OCI-LY7 (cell line): ENCODE measurements around the gene IRGQ. TPM values are rescaled to one million over a fixed set of nuclear protein-coding genes. Genes with fewer than 3 reads are reported as not detected.

Experiments used
- BruUV-seq: library from RNA; stranded (reverse); fragments of 400-500 nt; replicated peaks from 2 replicates; lab custom pipeline; 2021; lab: Mats Ljungman, UMichigan
- CTCF ChIA-PET: fragments of 300-600 bp; sonication (Branson Sonifier 250); formaldehyde crosslinking; loops from one replicate; lab custom pipeline; 2022; ENCODE audit warnings: antibody characterized with exemption; ENCODE audit not compliant: unreplicated experiment; lab: Charles Lee
- POLR2A ChIA-PET: fragments of 300-600 bp; sonication (Branson Sonifier 250); formaldehyde crosslinking; loops from one replicate; lab custom pipeline; 2022; ENCODE audit warnings: antibody characterized with exemption; lab: Charles Lee
- DNase-seq: peaks from one replicate; pipeline ENCODE4 v3.0.0-alpha.2; 2015; ENCODE audit warnings: low spot score
- H2AFZ ChIP-seq: fragments of 200-600 bp; sonication (generic), shearing (Covaris generic); 2 replicates; pipeline ENCODE4 v1.6.1; 2014; ENCODE audit warnings: mild to moderate bottlenecking, antibody characterized with exemption, low read length, moderate library complexity
- H3K27ac ChIP-seq: fragments of 200-600 bp; sonication (generic); 2 replicates; pipeline ENCODE4 v1.5.1; 2014; ENCODE audit warnings: mixed run types, low read depth, mild to moderate bottlenecking, moderate library complexity, low read length, inconsistent platforms; ENCODE audit not compliant: poor library complexity, severe bottlenecking
- H3K36me3 ChIP-seq: fragments of 200-600 bp; sonication (generic); 2 replicates; pipeline ENCODE4 v1.6.1; 2014; ENCODE audit warnings: mild to moderate bottlenecking, antibody characterized with exemption, low read length, moderate library complexity, mixed read lengths; ENCODE audit not compliant: insufficient read depth
- H3K4me1 ChIP-seq: fragments of 200-600 bp; sonication (generic); 2 replicates; pipeline ENCODE4 v1.5.1; 2014; ENCODE audit warnings: mild to moderate bottlenecking, low read length; ENCODE audit not compliant: insufficient read depth, poor library complexity, severe bottlenecking
- H3K4me2 ChIP-seq: fragments of 200-600 bp; sonication (generic); 2 replicates; pipeline ENCODE4 v1.6.1; 2014; ENCODE audit warnings: mild to moderate bottlenecking, low read length
- H3K4me3 ChIP-seq: fragments of 200-600 bp; sonication (generic); 2 replicates; pipeline ENCODE4 v1.5.1; 2014; ENCODE audit warnings: mild to moderate bottlenecking, low read depth, low read length; ENCODE audit not compliant: poor library complexity, severe bottlenecking
- H3K79me2 ChIP-seq: fragments of 200-600 bp; sonication (generic); 2 replicates; pipeline ENCODE4 v1.6.1; 2016; ENCODE audit warnings: low read depth, mild to moderate bottlenecking, low read length, moderate library complexity, mixed read lengths; ENCODE audit not compliant: insufficient read depth
- H3K9me2 ChIP-seq: fragments of 200-600 bp; sonication (generic); 2 replicates; pipeline ENCODE4 v1.6.1; 2016; ENCODE audit warnings: mild to moderate bottlenecking, low read length, mixed read lengths; ENCODE audit not compliant: insufficient read depth
- H3K9me3 ChIP-seq: fragments of 200-600 bp; sonication (generic); 2 replicates; pipeline ENCODE4 v1.6.1; 2014; ENCODE audit warnings: mild to moderate bottlenecking, mixed run types, low read length, mixed read lengths
- H4K20me1 ChIP-seq: fragments of 200-600 bp; sonication (generic); 2 replicates; pipeline ENCODE4 v1.6.1; 2014; ENCODE audit warnings: mild to moderate bottlenecking, antibody characterized with exemption, low read length, moderate library complexity, mixed read lengths; ENCODE audit not compliant: insufficient read depth
- EZH2phosphoT487 ChIP-seq: fragments of 200-600 bp; sonication (generic); IDR thresholded peaks from 2 replicates; pipeline ENCODE4 v1.6.1; 2018; ENCODE audit warnings: low read depth, borderline replicate concordance, mild to moderate bottlenecking, mixed run types, antibody characterized with exemption, low read length, moderate library complexity, mixed read lengths
- intact Hi-C: fragments of 100-400 bp; cut with micrococcal nuclease; formaldehyde crosslinking; loops from one replicate; pipeline ENCODE4 v1.10.0; 2022; ENCODE audit not compliant: unreplicated experiment
- total RNA-seq, 2 experiments: library from RNA; depleted of rRNA in 1 of 2; stranded (reverse); fragments of >200 nt in 1 of 2; shearing (Covaris generic) in 1 of 2; gene quantifications; 2 replicates each; pipeline ENCODE4 v1.2.3, GENCODE V29; 2014 to 2022
- TF ChIP-seq, protein P1 (sequence below): fragments of 200-600 bp; sonication (generic); conservative IDR thresholded peaks from 2 replicates; pipeline ENCODE4 v1.5.1; 2014; ENCODE audit warnings: mild to moderate bottlenecking, antibody characterized with exemption, low read length, moderate library complexity, mixed read lengths

IRGQ gene
- total RNA-seq, 2 experiments from 2014 or later, result 6.4 to 15.3 TPM

DNA sequence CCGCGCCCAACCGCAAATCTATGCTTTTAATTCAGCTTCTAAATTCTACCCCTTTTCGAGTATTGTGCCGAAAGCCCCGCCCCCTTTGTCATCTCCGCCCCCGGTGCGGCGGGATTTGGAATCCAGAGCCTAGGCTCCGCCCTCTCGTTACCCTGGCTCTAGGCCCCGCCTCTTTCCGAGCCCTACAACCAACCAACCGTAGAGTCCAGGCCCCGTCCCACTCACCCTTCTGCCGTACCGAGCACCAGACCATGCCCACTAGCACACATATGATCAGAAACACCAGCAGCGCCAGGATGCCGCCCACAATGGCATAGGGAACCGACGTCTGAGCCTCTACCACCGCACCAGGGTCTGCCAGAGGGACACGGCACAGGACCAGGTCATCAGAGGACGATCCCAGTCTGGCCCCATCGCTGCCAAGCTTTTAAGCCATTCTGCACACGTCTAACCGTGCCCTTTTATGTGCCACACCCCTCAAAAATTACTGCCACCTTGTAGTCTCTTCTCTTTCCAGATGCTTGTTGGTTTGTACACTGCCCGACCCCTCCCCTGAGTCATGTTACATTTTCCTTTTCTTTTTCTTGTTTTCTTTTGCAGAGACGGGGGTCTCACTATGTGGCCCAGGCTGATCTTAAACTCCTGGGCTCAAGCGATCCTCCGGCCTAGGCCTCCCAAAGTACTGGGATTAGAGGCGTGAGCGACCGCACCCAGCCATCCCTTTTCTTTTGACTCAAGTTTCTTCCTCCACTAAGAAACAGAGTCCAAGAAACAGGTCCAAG, 28.1 kb upstream of the IRGQ start:
- Histone ChIP-seq H3K36me3 (no peaks in the 10 kb centered on the region), H3K4me1 (peaks cover 12% of the 10 kb centered on the region), H4K20me1 (no peaks in the 10 kb centered on the region), H3K9me3 (no peaks in the 10 kb centered on the region), H2AFZ (no peak overlapping the region), H3K9me2 (no peaks in the 10 kb centered on the region), H3K27ac (no peak overlapping the region), H3K4me3 (no peak overlapping the region), H3K79me2 (peaks cover 8% of the 10 kb centered on the region; the same call in 1 of the 2 replicates), H3K4me2 (no peak overlapping the region)
- CTCF ChIA-PET, result no interaction called here
- no peak for DNase-seq
- POLR2A ChIA-PET, result no interaction called here
- no peak for TF ChIP-seq EZH2phosphoT487
- TF ChIP-seq, protein P1, sequence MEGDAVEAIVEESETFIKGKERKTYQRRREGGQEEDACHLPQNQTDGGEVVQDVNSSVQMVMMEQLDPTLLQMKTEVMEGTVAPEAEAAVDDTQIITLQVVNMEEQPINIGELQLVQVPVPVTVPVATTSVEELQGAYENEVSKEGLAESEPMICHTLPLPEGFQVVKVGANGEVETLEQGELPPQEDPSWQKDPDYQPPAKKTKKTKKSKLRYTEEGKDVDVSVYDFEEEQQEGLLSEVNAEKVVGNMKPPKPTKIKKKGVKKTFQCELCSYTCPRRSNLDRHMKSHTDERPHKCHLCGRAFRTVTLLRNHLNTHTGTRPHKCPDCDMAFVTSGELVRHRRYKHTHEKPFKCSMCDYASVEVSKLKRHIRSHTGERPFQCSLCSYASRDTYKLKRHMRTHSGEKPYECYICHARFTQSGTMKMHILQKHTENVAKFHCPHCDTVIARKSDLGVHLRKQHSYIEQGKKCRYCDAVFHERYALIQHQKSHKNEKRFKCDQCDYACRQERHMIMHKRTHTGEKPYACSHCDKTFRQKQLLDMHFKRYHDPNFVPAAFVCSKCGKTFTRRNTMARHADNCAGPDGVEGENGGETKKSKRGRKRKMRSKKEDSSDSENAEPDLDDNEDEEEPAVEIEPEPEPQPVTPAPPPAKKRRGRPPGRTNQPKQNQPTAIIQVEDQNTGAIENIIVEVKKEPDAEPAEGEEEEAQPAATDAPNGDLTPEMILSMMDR, result no peak
- no TSS peak for BruUV-seq
- intact Hi-C loops, result no loop called here

DNA sequence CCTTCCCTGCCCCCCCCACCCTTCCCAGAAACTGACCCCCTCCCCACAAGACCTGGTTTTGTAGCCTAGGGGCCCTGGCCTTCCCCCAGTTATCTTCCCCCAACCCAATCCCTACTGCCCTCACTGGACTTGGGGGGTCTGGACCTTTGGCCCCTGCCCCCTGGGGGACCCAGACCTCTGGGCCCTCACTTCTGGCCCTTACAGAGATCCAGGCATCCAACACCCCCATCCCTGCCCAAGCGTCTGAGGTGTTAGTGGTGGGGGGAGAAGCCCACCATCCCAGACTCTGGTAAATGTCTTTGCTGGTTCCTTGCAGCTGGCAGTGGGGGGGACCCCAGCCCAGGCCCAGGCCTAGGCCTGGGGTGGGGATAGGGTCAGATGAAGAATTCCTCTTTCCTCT, 27.0 kb upstream of the IRGQ start:
- Histone ChIP-seq H2AFZ (no peak overlapping the region), H3K9me2 (no peaks in the 10 kb centered on the region), H3K9me3 (no peaks in the 10 kb centered on the region), H3K36me3 (no peaks in the 10 kb centered on the region), H3K4me1 (peaks cover 19% of the 10 kb centered on the region), H3K27ac (no peak overlapping the region), H4K20me1 (no peaks in the 10 kb centered on the region), H3K79me2 (peaks cover 17% of the 10 kb centered on the region), H3K4me3 (no peak overlapping the region), H3K4me2 (no peak overlapping the region)
- TF ChIP-seq, protein P1, result no peak
- no peak for TF ChIP-seq EZH2phosphoT487
- DNase-seq, result no peak
- ChIA-PET POLR2A (no interaction called here), CTCF (no interaction called here)
- intact Hi-C loops, result no loop called here
- BruUV-seq, result no TSS peak

DNA sequence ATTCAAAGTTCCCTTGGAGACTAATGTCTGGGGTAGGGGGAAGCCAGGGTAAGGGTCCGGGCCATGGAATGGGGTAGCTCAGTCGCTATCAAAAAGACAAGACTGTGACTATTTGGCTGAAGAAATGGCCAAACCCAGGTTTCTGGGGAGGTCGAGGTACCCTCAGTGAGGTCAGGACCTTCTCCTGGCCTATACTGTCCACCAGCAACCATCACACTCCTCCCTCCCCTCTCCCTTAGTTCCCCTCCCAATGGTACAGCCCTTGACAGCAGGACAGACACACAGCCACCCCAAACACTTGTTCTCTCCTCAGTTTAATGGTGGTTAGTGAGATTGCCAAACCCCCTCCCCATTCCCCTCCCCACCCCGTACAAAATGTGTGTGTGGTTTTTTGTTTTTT, 26.1 kb upstream of the IRGQ start:
- no peak overlapping the region for H2AFZ ChIP-seq
- peaks cover 25% of the 10 kb centered on the region for H3K79me2 ChIP-seq
- ChIA-PET POLR2A (interaction anchor here (0.7 kb wide), 1 partner anchor 47 kb away, joined by 3 read pairs; no protein-coding TSS in a partner anchor), CTCF (no interaction called here)
- no peaks in the 10 kb centered on the region for H4K20me1 ChIP-seq
- no peaks in the 10 kb centered on the region for H3K9me3 ChIP-seq
- H3K9me2 ChIP-seq, result no peaks in the 10 kb centered on the region
- H3K4me3 ChIP-seq, result no peak overlapping the region
- H3K4me1 ChIP-seq, result peaks cover 19% of the 10 kb centered on the region
- no peak overlapping the region for H3K4me2 ChIP-seq
- TF ChIP-seq, protein P1, result no peak
- no peak for TF ChIP-seq EZH2phosphoT487
- intact Hi-C loops, result no loop called here
- H3K27ac ChIP-seq, result no peak overlapping the region
- no peaks in the 10 kb centered on the region for H3K36me3 ChIP-seq
- DNase-seq, result no peak
- no TSS peak for BruUV-seq
